ENCODE measurements around the gene CCNK.

DNA sequence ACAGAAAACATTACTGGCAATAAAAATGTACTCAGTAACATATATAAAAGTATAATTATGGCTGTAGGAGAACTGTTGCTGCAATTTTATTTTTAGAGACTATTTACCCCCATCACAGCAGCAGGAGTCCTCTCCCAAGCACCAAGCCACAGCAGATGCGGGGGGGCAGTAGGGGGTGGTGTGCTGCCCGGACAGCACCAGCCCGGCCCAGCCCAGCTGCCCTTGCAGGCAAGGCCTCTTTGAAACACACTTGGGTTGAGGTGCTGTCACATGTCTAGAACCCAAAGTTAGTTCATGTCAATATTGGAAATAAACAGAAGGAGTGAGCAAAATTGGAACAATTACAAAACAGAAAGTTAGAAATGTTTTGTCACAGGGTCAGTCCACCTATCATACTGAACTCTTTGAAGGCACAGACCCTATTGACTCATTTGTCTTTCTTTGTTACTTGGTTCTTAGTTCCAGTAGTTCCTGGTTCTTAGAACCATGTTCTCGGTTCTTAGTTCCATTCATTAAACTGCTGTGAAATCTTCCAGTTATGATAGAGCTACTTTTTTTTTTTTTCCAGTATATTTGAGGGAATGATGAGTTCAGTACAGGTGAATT is 22.7 kb downstream of the CCNK start:
- TF ChIP-seq NFYB (CRISPR knock-in tag; IDR thresholded peaks at IDR 0.05), result no peak
- TF ChIP-seq, protein P1, sequence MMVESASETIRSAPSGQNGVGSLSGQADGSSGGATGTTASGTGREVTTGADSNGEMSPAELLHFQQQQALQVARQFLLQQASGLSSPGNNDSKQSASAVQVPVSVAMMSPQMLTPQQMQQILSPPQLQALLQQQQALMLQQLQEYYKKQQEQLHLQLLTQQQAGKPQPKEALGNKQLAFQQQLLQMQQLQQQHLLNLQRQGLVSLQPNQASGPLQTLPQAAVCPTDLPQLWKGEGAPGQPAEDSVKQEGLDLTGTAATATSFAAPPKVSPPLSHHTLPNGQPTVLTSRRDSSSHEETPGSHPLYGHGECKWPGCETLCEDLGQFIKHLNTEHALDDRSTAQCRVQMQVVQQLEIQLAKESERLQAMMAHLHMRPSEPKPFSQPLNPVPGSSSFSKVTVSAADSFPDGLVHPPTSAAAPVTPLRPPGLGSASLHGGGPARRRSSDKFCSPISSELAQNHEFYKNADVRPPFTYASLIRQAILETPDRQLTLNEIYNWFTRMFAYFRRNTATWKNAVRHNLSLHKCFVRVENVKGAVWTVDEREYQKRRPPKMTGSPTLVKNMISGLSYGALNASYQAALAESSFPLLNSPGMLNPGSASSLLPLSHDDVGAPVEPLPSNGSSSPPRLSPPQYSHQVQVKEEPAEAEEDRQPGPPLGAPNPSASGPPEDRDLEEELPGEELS (CRISPR knock-in tag; IDR thresholded peaks at IDR 0.05), result no peak
- TF ChIP-seq PITX1 (CRISPR knock-in tag; IDR thresholded peaks at IDR 0.05), result no peak
- TF ChIP-seq ZNF484 (CRISPR knock-in tag; IDR thresholded peaks at IDR 0.05; ENCODE audit: borderline replicate concordance, low read depth), result no peak
- TF ChIP-seq BRCA1 (CRISPR knock-in tag; IDR thresholded peaks at IDR 0.05), result no peak
- no peak for TF ChIP-seq SMC3 (IDR thresholded peaks at IDR 0.05; ENCODE audit: low read length)
- no peak for TF ChIP-seq SAFB2 (CRISPR knock-in tag; IDR thresholded peaks at IDR 0.05; ENCODE audit: borderline replicate concordance, low read depth)
- TF ChIP-seq, protein P2, sequence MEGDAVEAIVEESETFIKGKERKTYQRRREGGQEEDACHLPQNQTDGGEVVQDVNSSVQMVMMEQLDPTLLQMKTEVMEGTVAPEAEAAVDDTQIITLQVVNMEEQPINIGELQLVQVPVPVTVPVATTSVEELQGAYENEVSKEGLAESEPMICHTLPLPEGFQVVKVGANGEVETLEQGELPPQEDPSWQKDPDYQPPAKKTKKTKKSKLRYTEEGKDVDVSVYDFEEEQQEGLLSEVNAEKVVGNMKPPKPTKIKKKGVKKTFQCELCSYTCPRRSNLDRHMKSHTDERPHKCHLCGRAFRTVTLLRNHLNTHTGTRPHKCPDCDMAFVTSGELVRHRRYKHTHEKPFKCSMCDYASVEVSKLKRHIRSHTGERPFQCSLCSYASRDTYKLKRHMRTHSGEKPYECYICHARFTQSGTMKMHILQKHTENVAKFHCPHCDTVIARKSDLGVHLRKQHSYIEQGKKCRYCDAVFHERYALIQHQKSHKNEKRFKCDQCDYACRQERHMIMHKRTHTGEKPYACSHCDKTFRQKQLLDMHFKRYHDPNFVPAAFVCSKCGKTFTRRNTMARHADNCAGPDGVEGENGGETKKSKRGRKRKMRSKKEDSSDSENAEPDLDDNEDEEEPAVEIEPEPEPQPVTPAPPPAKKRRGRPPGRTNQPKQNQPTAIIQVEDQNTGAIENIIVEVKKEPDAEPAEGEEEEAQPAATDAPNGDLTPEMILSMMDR (CRISPR knock-in tag; IDR thresholded peaks at IDR 0.05), result no peak
- no peak for TF ChIP-seq ZBTB7A (CRISPR knock-in tag; IDR thresholded peaks at IDR 0.05)

Measured in HepG2 (cell line).